Stomach (tissue), 4 donors: ENCODE data around the gene ZNF660.

ENCODE experiments used
- CTCF ChIP-seq, 7 experiments: fragments of 450-650 bp in 4 of 7; fragments of 200-600 bp in 3 of 7; sonication (generic) in 3 of 7; IDR thresholded peaks; one replicate each; pipeline ENCODE4 v1.5.1; 2016 to 2019; ENCODE audit warnings: antibody characterized with exemption in 7 of 7, control low read depth in 2 of 7, mild to moderate bottlenecking in 1 of 7
- POLR2A ChIP-seq, 4 donors: fragments of 450-650 bp; IDR thresholded peaks; one replicate each; pipeline ENCODE4 v1.6.1; 2016; ENCODE audit warnings: antibody characterized with exemption in 4 of 4, control low read depth in 2 of 4, mild to moderate bottlenecking in 1 of 4, moderate library complexity in 1 of 4
- POLR2AphosphoS5 ChIP-seq, 3 donors: sonication (generic); formaldehyde crosslinking; IDR thresholded peaks; one replicate each; pipeline ENCODE4 v1.6.1; 2016; ENCODE audit warnings: antibody characterized with exemption in 3 of 3

DNA sequence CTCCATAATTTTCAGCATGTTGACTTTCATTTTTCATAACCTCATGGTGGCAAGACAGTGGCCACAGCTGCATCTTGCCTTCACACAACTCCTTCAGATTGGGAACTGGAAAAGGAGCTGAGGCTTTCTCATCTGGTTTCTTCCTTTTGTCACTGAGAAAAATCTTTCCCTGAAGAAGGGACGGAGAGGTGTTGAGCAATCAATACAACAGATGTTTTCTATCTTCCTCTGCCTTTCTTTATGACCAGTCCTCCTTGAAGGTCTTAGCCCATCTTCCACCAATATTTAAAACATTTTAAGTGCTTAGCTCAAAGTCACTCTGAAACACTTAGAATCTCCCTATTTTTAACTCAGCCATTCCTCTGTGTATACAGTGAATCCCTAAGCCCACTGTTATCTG, 11.9 kb downstream of the ZNF660 start:
- TF ChIP-seq CTCF (IDR thresholded peaks at IDR 0.05) (no peak), POLR2A (IDR thresholded peaks at IDR 0.05) (no peak), POLR2AphosphoS5 (IDR thresholded peaks at IDR 0.05) (no peak)
